K562 (cell line): ENCODE measurements around the gene LRRC8E. TPM values are rescaled to one million over a fixed set of nuclear protein-coding genes. Genes with fewer than 3 reads are reported as not detected.
A peak's percentile ranks its signal among the peaks of the same experiment; 100 is the strongest.

Source experiments
- COPS2 ChIP-seq: fragments of 450-650 bp; conservative IDR thresholded peaks from 2 replicates; pipeline ENCODE4 v1.6.1; 2016; ENCODE audit warnings: mild to moderate bottlenecking, moderate library complexity
- CTBP1 ChIP-seq: fragments of 450-650 bp; IDR thresholded peaks from 2 replicates; pipeline ENCODE4 v1.6.1; 2016; ENCODE audit warnings: borderline replicate concordance
- HDAC6 ChIP-seq: IDR thresholded peaks from 2 replicates; pipeline ENCODE4 v1.6.1; 2012; ENCODE audit warnings: low read depth, mild to moderate bottlenecking, control low read depth, inconsistent platforms, low read length, moderate library complexity
- HDGF ChIP-seq: fragments of 450-650 bp; IDR thresholded peaks from 2 replicates; pipeline ENCODE4 v1.6.1; 2016
- KAT7 ChIP-seq: sonication (generic); formaldehyde crosslinking; IDR thresholded peaks from 2 replicates; pipeline ENCODE4 v1.8.0; 2022; ENCODE audit warnings: missing genetic modification reagents, mild to moderate bottlenecking, borderline replicate concordance
- KDM2B ChIP-seq: fragments of 250-450 bp; sonication (Bioruptor Pico); IDR thresholded peaks from 2 replicates; pipeline ENCODE4 v1.8.0; 2021; ENCODE audit warnings: mild to moderate bottlenecking, moderate library complexity
- MAFF ChIP-seq: IDR thresholded peaks from 2 replicates; pipeline ENCODE4 v1.6.1; 2012; ENCODE audit warnings: low read length, improper control_type of control experiment
- MCM5 ChIP-seq: fragments of 450-650 bp; IDR thresholded peaks from 2 replicates; pipeline ENCODE4 v1.6.1; 2016; ENCODE audit warnings: low read depth
- ZBTB1 ChIP-seq: sonication (generic); formaldehyde crosslinking; IDR thresholded peaks from 2 replicates; pipeline ENCODE4 v1.8.1; 2023; ENCODE audit warnings: missing genetic modification reagents, low read depth, mild to moderate bottlenecking, borderline replicate concordance
- ZKSCAN3 ChIP-seq: fragments of 250-450 bp; sonication (Bioruptor Pico); IDR thresholded peaks from 2 replicates; pipeline ENCODE4 v1.4.0; 2020
- ZNF239 ChIP-seq: fragments of 250-450 bp; sonication (Bioruptor Pico); IDR thresholded peaks from 2 replicates; pipeline ENCODE4 v1.4.0; 2020; ENCODE audit warnings: mild to moderate bottlenecking
- ZNF347 ChIP-seq: fragments of 450-650 bp; formaldehyde crosslinking; IDR thresholded peaks from 2 replicates; pipeline ENCODE4 v1.4.0; 2020; ENCODE audit warnings: low read depth, mild to moderate bottlenecking, moderate library complexity
- ZNF408 ChIP-seq: fragments of 250-450 bp; sonication (Bioruptor Pico); IDR thresholded peaks from 2 replicates; pipeline ENCODE4 v1.4.0; 2020; ENCODE audit warnings: low read depth, mild to moderate bottlenecking, moderate library complexity
- ZNF785 ChIP-seq: fragments of 250-450 bp; sonication (Bioruptor Pico); IDR thresholded peaks from 2 replicates; pipeline ENCODE4 v1.4.0; 2020; ENCODE audit warnings: mild to moderate bottlenecking
- ZNF830 ChIP-seq: fragments of 250-450 bp; sonication (Bioruptor Pico); IDR thresholded peaks from 2 replicates; pipeline ENCODE4 v1.5.0; 2021; ENCODE audit warnings: mild to moderate bottlenecking
- polyA plus RNA-seq, 8 experiments: library from polyadenylated mRNA; depleted of rRNA in 4 of 8; stranded (reverse) in 5 of 8; unstranded in 3 of 8; fragments of >200 nt; fragmentation: Nextera tagmentation in 2 of 8; fragmentation: Illumina TruSeq in 1 of 8; extraction: Ambion mirVana in 2 of 8; extraction: Trizol in 1 of 8; gene quantifications; 2 replicates each; pipeline versions ENCODE4 v1.2.1 to v1.2.3, GENCODE V29; 2011 to 2014; ENCODE audit warnings: inconsistent platforms in 1 of 8, missing spikeins in 1 of 8
- total RNA-seq, 7 experiments: library from RNA; depleted of rRNA in 6 of 7; stranded (reverse); fragments of >200 nt in 6 of 7; fragmentation: Illumina TruSeq in 2 of 7; extraction: Trizol in 2 of 7; gene quantifications; 2 replicates each; pipeline versions ENCODE4 v1.2.1 to v1.2.3, GENCODE V29; 2011 to 2021; ENCODE audit warnings: low replicate concordance in 1 of 7
- TF ChIP-seq, protein P1 (sequence below), 2 experiments: IDR thresholded peaks; 2 replicates each; pipeline ENCODE4 v1.6.1; 2011; ENCODE audit warnings: borderline replicate concordance in 1 of 2, control low read depth in 1 of 2, low read depth in 1 of 2, low read length in 1 of 2, mild to moderate bottlenecking in 1 of 2, mixed read lengths in 1 of 2, moderate library complexity in 1 of 2; ENCODE audit not compliant: insufficient read depth in 1 of 2, insufficient read length in 1 of 2, poor library complexity in 1 of 2, severe bottlenecking in 1 of 2; ENCODE audit errors: extremely low read depth in 1 of 2
- TF ChIP-seq, protein P2 (sequence below), 3 experiments: fragments of 200-800 bp in 1 of 3; sonication (Bioruptor generic) in 1 of 3; sonication (generic) in 1 of 3; formaldehyde crosslinking in 1 of 3; IDR thresholded peaks; 2 replicates each; pipeline versions ENCODE4 v1.6.1 to v1.8.0; 2016 to 2022; ENCODE audit warnings: mild to moderate bottlenecking in 2 of 3, missing compliant biosample characterization in 2 of 3, missing genetic modification characterization in 2 of 3, missing genetic modification reagents in 1 of 3
- TF ChIP-seq, protein P3 (sequence below): fragments of 200-800 bp; sonication (Bioruptor generic); IDR thresholded peaks from 2 replicates; pipeline ENCODE4 v1.6.1; 2016; ENCODE audit warnings: missing genetic modification characterization, missing compliant biosample characterization

Gene LRRC8E
- total and polyA plus RNA-seq, 9 of the 15 experiments (the other 6 are each of a cell fraction or from before 2014, with no cell fraction given), result 0.08 to 5.7 (median 3.5) TPM; not detected in 1

DNA sequence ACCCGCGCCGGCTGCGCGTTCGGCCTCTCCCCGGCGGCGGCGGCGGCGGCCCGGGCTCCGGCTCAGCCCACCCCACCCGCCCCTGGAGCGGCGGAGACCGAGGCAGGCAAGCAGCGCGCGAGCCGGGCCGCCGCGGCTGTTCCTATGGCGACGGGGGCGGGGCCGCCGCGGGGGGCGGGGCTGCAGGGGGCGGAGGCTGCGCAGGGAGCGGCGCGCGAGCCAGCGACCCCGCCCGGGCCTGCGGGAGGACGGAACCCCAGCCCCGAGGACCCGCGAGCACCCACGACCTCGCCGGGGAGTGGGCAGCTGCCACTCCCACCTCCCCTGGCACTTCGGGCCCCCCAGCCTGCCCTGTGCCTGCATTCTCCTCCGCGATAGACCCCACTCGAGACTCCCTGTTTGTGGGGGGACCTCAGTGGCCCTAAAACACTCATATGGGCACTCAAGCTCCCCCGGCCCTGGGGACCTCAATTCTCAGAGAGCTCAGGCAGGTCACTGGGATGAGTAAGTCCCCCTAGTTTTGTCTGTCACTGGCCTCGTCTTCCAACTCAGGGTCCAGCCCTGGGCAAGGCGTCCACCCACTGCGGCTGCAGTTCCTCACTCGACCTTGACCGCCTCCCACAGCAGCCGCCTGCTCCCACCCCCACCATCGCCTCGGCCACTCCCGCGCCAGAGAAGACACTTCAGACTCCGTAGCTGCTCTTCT is 37.9 kb downstream of the LRRC8E start, which contains the start of gene CTXN1 (continued):
- TF ChIP-seq MAFF, result no peak
- TF ChIP-seq ZNF785 (CRISPR knock-in tag), result no peak
- TF ChIP-seq ZNF239 (CRISPR knock-in tag), result no peak
- no peak for TF ChIP-seq HDAC6
- no peak for TF ChIP-seq KAT7
- TF ChIP-seq, protein P1, sequence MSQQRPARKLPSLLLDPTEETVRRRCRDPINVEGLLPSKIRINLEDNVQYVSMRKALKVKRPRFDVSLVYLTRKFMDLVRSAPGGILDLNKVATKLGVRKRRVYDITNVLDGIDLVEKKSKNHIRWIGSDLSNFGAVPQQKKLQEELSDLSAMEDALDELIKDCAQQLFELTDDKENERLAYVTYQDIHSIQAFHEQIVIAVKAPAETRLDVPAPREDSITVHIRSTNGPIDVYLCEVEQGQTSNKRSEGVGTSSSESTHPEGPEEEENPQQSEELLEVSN (IDR thresholded peaks at IDR 0.05; ENCODE audit: borderline replicate concordance in 1 of 2, extremely low read depth in 1 of 2, insufficient read depth in 1 of 2, insufficient read length in 1 of 2, low read depth in 1 of 2, low read length in 1 of 2, poor library complexity in 1 of 2, severe bottlenecking in 1 of 2), result peak in 1 of 2 experiments; percentile 31
- TF ChIP-seq, protein P2, sequence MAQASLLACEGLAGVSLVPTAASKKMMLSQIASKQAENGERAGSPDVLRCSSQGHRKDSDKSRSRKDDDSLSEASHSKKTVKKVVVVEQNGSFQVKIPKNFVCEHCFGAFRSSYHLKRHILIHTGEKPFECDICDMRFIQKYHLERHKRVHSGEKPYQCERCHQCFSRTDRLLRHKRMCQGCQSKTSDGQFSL (CRISPR knock-in tag; IDR thresholded peaks at IDR 0.05), result no peak
- TF ChIP-seq, protein P2 (tag; IDR thresholded peaks at IDR 0.05), result no peak
- TF ChIP-seq, protein P3, sequence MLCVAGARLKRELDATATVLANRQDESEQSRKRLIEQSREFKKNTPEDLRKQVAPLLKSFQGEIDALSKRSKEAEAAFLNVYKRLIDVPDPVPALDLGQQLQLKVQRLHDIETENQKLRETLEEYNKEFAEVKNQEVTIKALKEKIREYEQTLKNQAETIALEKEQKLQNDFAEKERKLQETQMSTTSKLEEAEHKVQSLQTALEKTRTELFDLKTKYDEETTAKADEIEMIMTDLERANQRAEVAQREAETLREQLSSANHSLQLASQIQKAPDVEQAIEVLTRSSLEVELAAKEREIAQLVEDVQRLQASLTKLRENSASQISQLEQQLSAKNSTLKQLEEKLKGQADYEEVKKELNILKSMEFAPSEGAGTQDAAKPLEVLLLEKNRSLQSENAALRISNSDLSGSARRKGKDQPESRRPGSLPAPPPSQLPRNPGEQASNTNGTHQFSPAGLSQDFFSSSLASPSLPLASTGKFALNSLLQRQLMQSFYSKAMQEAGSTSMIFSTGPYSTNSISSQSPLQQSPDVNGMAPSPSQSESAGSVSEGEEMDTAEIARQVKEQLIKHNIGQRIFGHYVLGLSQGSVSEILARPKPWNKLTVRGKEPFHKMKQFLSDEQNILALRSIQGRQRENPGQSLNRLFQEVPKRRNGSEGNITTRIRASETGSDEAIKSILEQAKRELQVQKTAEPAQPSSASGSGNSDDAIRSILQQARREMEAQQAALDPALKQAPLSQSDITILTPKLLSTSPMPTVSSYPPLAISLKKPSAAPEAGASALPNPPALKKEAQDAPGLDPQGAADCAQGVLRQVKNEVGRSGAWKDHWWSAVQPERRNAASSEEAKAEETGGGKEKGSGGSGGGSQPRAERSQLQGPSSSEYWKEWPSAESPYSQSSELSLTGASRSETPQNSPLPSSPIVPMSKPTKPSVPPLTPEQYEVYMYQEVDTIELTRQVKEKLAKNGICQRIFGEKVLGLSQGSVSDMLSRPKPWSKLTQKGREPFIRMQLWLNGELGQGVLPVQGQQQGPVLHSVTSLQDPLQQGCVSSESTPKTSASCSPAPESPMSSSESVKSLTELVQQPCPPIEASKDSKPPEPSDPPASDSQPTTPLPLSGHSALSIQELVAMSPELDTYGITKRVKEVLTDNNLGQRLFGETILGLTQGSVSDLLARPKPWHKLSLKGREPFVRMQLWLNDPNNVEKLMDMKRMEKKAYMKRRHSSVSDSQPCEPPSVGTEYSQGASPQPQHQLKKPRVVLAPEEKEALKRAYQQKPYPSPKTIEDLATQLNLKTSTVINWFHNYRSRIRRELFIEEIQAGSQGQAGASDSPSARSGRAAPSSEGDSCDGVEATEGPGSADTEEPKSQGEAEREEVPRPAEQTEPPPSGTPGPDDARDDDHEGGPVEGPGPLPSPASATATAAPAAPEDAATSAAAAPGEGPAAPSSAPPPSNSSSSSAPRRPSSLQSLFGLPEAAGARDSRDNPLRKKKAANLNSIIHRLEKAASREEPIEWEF (CRISPR knock-in tag), result no peak
- TF ChIP-seq ZNF830 (CRISPR knock-in tag), result 0 out of 2 replicates have a peak, but pooled peaks have one; percentile 73
- TF ChIP-seq ZBTB1 (CRISPR knock-in tag), result no peak; the same call in 1 of the 2 replicates
- no peak for TF ChIP-seq MCM5
- no peak for TF ChIP-seq KDM2B
- TF ChIP-seq ZNF408 (CRISPR knock-in tag), result no peak
- TF ChIP-seq ZNF347 (CRISPR knock-in tag), result no peak
- no peak for TF ChIP-seq ZKSCAN3 (CRISPR knock-in tag)
- TF ChIP-seq COPS2, result no peak
- TF ChIP-seq HDGF, result no peak
- TF ChIP-seq CTBP1, result no peak
